SW 1271 (cell line): ENCODE results near the gene CCDC61.

Source experiments
- DNase-seq, 2 experiments: peaks; one replicate each; lab custom pipeline; 2025; lab: John Stamatoyannopoulos, UW

CCDC61 gene

DNA sequence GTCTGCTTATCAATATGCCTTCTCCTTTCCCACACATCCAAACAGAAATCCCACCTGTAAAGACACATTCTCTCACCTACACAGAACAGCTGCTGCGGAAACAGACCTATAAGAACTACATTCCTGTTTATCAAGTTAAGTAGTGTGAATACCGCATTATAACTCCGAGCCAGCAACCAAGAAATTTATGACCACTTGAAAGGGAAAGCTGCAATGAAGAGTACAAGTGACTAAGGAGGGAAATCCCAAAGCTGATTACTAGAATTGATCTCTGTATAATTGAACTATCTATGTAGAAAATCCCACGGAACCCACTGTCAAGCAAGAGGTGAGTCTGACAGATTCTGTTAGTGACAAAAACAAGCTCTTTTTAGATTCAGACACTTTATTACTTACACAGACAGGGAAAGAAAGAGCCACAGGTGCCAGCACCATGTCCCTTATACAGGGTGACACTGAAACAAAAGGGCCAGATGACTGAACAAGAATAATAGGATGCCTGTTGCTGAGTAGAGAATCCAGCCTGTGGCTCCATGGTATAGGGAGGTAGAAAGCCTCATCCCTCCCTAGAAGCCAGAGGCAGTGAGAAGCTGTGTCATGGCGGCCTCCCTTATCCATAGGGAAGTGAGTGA lies 47.1 kb downstream of the CCDC61 start:
- no peak for DNase-seq

DNA sequence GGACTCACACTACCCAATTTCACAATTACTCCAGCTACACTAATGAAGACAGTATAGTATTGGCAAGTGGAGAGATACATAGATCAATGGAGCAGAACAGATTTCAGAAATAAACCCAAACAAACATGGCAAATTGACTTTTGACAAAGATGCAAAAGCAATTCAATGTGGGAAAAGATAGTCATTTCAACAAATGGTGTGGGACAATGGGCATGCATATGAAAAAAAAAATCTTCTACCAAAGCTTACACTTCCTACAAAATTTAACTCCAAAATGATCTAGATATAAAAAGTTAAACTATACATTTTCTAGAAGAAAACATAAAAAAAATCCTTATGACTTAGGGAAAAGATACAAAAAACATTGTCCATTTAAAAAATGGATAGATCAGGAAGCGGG lies 48.3 kb downstream of the CCDC61 start:
- no peak for DNase-seq

DNA sequence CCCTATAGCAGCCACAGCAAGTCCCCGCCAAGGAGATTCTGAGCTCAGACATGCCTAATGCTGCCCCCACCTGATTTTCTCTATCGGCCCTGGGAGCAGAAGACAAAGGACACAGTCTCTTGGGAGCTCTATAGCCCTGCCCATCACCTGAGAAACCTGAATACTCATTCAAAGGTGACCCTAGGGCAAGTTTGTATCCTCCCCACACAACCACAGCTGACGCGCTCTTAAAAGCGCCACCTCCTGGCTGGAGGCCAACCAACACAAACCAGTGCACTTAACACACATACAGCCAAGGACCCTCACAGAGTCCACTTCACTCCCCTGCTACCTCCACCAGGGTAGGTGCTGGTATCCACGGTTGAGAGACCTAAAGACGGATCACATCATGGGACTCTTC lies 54.3 kb downstream of the CCDC61 start:
- no peak for DNase-seq

DNA sequence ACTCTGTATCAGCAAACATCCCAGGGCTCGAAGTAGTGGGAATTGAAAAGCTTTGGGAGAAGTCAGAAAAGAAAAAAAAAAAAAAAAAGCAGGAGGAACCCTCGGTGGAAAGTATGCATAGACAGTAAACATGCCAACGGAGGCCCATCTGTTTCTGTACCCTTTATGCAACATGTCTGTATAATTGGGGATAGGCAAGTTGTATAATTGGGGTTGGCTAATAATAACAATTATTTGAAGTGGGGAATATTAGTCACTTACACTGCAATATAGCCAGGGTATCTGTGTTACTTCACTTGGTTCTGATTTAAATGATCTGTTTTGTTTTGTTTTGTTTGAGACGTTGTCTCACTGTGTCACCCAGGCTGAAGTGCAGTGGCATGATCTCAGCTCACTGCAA lies 57.6 kb downstream of the CCDC61 start:
- DNase-seq: no peak

DNA sequence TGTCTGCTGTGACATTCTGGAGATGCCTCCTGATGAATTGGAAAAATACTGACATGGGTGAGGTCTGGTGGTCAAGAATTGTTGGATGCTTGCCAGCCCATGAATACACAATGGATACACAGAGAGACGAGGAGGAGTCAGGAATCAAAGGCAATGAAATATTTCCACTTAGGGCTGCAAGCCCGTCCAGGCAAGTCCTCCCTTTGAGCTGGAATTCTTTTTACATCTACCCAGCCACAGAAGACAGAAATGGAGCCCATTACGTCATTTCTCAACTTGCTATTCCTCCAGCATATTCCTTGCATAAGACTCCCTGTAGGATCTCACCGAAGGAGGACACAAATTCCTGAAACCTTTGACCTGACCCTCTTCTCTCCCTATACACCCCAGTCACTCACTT lies 61.3 kb downstream of the CCDC61 start:
- no peak for DNase-seq

DNA sequence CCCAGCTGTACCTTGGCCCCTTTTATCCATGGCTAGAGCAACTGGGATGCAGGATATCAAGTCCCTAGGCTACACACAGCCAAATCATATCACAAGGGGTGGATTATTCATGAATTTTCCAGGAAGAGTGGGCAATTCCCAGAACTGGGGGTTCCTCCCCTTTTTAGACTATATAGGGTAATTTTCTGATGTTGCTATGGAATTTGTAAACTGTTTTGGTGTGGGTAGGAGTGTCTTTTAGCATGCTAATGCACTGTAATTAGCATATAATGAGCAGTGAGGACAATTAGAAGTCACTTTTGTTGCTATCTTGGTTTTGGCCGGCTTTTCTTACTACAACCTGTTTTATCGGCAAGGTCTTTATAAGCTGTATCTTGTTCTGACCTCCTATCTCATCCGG lies 63.5 kb downstream of the CCDC61 start:
- DNase-seq: no peak

DNA sequence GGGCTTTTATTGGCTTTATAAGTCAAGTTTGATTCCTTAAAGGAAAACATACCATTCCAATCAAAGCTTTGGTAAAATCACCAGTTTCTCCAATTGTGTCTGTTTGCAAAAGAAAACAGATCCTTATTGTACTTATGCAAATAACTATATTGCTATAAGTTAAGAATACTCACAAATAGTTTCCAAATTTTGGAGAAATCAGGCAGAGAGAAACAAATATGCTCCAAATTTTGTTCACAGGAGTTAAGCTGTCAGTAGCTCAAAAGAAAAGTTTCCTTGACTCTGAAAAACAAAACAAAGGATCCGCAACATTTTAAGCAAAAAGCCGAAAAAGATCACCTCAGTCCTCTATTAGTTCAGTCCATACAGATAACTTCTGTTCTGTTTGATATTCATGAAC lies 64.7 kb downstream of the CCDC61 start:
- no peak for DNase-seq

DNA sequence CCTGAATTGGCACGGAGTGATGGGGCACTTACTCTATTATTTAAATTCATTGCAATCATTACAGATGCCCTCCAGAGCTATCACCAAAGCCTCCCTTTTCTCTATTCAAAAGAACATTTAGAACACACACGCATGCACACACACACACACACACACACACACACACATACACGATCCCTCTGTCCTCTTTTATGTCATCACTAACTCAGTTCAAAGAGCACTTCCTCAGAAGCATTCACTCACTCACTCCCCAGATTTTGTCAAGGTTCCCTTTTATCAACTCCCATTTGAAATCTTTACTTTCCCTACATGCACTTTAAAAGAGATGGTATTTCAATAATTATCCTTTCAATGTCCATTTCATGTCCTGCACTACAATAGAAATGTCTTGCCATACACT lies 67.9 kb downstream of the CCDC61 start:
- no peak for DNase-seq

DNA sequence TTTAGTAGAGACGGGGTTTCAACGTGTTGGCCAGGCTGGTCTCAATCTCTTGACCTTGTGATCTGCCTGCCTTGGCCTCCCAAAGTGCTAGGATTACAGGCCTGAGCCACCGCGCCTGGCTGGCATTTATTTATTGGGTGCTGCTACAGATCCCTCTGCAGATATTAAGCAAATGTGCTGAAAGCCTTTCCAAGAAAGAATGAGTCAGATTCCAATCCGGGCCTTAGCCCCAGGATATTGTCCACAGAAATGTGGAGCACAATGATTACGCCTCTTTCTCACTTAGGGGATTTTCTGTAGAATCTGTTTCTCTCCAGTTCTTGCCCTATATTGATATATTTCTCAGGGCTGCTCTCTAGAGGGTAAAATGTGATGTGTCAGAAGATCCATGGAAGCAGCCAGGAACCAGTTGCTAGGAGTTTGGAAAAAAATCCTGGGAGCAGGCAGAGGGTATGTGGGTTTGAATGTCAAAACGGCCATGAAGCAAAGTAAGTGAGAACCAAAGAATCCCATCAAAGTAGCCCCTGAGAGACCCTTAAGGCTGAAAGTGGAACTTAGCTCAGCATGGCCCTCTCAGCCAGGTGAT lies 70.3 kb downstream of the CCDC61 start:
- peak in 1 of 2 experiments; percentile 35 for DNase-seq

DNA sequence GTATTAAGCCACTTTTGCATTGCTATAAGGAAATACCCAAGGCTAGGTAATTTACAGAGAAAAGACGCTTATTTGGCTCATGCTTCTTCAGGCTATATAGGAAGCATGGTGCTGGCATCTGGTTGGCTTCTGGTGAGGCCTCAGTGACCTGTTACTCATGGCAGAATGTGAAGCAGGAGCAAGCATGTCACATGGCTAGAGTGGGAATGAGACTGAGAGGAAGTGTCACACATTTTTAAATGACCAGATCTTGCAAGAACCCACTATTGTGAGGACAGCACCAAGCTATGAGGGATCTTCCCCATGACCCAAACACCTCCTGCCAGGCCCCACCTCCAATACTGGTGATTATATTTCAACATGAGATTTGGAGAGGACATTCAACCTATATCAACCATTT lies 71.2 kb downstream of the CCDC61 start:
- DNase-seq: no peak

DNA sequence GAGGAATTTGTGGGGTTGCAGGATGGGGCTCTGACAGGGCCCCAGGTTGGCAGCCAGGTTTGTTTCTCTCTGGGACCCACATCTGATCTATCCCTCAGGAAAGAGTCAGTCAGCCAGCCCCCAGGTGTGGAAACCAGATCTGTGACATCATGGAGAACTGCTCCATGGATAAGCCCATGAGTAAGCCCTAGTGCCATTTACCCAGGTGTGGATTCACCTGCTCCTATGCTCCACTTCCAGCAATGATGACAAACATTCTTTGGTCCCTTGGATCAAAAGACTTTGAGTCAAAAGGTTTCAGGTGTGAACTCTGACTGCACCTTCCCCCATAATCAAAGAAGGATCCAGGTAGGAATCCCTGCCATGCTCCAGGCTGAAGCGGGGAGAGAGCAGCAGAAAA lies 72.4 kb downstream of the CCDC61 start:
- no peak for DNase-seq
